Vagina (tissue), 2 donors: ENCODE data around the gene ABHD16A.

Source experiments
- POLR2A ChIP-seq, 2 donors: fragments of 450-650 bp; IDR thresholded peaks; one replicate each; pipeline ENCODE4 v1.6.1; 2017; ENCODE audit warnings: antibody characterized with exemption in 2 of 2, mild to moderate bottlenecking in 2 of 2, moderate library complexity in 2 of 2
- POLR2AphosphoS5 ChIP-seq, 2 donors: sonication (generic); formaldehyde crosslinking; IDR thresholded peaks; one replicate each; pipeline ENCODE4 v1.9.0; 2017; ENCODE audit warnings: antibody characterized with exemption in 2 of 2, mild to moderate bottlenecking in 2 of 2, low read depth in 1 of 2; ENCODE audit not compliant: insufficient read depth in 1 of 2
- TF ChIP-seq, protein P1 (sequence below), 3 experiments: fragments of 450-650 bp in 2 of 3; fragments of 200-600 bp in 1 of 3; sonication (generic) in 1 of 3; IDR thresholded peaks; one replicate each; pipeline ENCODE4 v1.5.1; 2017 to 2019; ENCODE audit warnings: antibody characterized with exemption in 3 of 3, mild to moderate bottlenecking in 2 of 3, moderate library complexity in 2 of 3

DNA sequence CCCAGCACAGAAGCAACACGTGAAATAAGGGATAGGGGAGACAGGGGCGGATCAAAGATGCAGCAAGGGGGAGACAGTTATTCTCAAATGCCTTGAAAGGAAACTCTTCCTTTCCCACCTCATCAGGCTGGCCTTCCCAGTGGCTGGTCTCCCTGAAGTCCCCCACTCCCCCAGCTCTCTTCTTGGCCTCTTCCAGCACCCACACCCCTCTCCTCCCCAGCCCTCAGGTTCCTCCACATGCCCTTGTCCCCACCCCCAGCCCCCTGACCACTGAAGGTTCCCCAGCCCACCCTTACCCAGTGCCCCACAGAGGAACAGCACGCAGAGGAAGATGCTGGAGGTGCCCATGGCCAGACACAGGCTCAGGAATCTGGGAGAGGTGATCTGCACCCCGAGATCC, 10.3 kb upstream of the ABHD16A start:
- no peak for TF ChIP-seq POLR2AphosphoS5 (IDR thresholded peaks at IDR 0.05; ENCODE audit: insufficient read depth in 1 of 2, low read depth in 1 of 2)
- TF ChIP-seq, protein P1, sequence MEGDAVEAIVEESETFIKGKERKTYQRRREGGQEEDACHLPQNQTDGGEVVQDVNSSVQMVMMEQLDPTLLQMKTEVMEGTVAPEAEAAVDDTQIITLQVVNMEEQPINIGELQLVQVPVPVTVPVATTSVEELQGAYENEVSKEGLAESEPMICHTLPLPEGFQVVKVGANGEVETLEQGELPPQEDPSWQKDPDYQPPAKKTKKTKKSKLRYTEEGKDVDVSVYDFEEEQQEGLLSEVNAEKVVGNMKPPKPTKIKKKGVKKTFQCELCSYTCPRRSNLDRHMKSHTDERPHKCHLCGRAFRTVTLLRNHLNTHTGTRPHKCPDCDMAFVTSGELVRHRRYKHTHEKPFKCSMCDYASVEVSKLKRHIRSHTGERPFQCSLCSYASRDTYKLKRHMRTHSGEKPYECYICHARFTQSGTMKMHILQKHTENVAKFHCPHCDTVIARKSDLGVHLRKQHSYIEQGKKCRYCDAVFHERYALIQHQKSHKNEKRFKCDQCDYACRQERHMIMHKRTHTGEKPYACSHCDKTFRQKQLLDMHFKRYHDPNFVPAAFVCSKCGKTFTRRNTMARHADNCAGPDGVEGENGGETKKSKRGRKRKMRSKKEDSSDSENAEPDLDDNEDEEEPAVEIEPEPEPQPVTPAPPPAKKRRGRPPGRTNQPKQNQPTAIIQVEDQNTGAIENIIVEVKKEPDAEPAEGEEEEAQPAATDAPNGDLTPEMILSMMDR (IDR thresholded peaks at IDR 0.05), result no peak
- TF ChIP-seq POLR2A (IDR thresholded peaks at IDR 0.05), result no peak
